GM21390 (cell line): ENCODE results near the gene TSBP1.
"Not testable (repeated sequence)": the region's sequence is repeated elsewhere in the genome, so short reads cannot be mapped to it uniquely, and the experiment has no call there.

Source experiments
- ATAC-seq: cut with Tn5 transposase; IDR thresholded peaks from one replicate; pipeline ENCODE4 v1.9.1; 2021; ENCODE audit not compliant: unreplicated experiment

TSBP1 gene

DNA sequence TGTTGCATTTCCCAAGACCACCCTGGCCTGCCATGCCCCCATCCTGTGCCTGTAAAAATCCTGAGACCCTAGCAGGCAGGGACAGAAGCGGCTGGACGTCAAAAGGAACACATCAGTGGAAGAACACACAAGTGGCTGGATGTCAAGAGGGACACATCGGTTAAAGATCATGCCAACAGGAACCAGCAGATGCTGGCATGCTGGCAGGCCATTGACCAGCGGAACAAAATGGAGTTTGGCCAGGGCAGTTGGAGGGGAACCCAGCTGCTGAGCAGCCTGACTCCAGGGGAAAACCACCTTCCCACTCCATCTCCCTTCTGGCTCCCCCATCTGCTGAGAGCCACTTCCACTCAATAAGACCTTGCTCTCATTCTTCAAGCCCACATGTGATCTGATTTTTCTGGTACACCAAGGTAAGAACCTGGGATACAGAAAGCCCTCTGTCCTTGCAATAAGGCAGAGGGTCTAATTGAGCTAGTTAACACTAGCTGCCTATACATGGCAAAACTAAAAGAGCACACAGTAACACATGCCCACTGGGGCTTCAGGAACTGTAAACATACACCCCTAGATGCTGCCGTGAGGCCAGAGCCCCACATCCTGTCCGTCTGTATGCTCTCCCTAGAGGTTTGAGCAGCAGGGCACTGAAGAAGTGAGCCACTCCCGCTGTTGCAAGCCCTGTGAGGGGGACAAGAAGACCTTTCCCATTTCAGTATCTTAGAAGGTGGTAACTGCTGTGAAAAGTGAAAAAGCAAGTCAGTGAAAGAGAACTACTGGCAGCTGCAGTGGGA, 4.2 kb upstream of the TSBP1 start:
- ATAC-seq, result no peak

DNA sequence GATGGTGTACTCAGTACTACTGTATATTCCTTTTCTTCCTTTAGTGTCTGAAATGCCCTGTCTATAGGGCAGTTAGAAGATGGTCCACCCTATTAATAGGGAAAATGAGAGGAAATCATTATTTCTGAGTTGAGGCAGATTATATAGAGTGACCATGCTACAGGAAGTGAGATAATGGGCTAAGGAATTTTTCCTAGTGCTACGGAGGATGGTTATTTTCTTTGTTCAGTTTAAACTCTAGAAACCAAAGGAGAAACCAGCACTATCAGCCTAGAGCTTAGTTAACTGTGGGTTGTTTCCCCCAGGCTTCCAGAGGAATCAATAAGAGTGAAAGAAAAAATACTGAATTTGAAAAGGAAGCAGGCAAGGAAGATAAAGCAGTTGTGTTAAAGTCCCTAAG, 474 bp downstream of the TSBP1 start:
- no peak for ATAC-seq

DNA sequence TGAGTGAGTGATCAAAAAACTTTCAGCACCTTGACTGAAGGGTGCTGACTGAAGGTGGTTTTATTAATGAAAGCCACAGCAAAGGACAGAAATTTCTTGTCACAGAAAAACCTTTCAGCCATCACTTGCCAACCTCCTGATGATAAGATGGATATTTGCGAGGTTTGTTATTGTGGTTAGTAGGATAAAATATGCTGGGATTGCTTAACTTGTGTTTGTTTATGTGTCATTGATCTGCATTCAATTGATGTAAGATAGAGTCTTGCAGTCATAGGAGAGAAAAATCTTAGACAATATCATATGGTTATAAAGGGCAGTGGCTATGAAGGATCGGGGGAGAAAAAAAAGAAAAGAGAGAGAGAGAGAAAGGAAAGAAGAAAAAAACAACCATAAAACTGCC, 1.2 kb downstream of the TSBP1 start:
- no peak for ATAC-seq

DNA sequence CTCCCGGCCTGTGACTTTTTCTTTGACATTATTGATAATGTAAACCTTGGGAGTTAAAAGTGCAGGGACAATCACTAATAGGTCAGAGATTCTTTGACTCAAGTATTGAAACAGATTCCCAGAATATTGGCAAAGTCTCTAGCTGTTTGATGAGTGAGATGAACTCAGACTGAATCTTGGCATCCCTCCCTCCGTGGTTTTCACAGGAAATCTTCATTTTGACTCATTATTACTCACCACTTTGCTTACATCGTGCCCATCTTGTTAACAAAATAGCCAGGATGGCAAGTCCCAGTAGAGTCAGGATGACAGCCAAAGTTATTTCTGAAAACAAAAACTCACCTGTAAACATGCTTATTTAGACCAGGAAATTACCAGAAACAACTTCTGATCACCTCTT, 2.0 kb downstream of the TSBP1 start:
- no peak for ATAC-seq

DNA sequence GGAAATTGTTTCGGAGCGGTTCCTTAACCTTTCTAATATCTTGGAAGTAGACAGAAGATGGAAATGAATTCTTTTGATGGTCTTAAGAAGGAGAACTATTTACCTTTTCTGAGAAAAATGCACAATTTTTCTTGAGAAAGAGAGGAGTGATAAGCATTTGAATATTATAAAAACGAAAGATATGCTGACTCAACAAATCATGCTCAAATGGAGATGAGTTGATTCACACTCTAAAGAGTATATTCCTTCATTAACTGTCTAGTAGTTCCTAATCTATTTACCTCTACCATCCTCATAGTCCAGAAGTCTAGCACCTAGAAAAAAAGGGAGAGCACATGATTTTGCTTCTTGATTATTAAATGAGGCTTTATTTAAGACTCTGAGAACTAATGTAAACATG, 4.1 kb downstream of the TSBP1 start:
- ATAC-seq, result no peak

DNA sequence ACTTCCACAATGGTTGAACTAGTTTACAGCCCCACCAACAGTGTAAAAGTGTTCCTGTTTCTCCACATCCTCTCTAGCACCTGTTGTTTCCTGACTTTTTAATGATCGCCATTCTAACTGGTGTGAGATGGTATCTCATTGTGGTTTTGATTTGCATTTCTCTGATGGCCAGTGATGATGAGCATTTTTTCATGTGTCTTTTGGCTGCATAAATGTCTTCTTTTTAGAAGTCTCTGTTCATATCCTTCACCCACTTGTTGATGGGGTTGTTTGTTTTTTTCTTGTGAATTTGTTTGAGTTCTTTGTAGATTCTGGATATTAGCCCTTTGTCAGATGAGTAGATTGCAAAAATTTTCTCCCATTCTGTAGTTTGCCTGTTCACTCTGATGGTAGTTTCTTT, 12.5 kb downstream of the TSBP1 start:
- ATAC-seq, result not testable (repeated sequence)

DNA sequence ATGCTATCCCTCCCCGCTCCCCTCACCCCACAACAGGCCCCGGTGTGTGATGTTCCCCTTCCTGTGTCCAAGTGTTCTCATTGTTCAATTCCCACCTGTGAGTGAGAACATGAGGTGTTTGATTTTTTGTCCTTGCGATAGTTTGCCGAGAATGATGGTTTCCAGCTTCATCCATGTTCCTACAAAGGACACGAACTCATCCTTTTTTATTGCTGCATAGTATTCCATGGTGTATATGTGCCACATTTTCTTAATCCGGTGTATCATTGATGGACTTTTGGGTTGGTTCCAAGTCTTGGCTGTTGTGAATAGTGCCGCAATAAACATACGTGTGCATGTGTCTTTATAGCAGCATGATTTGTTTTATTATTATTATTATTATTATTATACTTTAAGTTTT, 13.2 kb downstream of the TSBP1 start:
- not testable (repeated sequence) for ATAC-seq

DNA sequence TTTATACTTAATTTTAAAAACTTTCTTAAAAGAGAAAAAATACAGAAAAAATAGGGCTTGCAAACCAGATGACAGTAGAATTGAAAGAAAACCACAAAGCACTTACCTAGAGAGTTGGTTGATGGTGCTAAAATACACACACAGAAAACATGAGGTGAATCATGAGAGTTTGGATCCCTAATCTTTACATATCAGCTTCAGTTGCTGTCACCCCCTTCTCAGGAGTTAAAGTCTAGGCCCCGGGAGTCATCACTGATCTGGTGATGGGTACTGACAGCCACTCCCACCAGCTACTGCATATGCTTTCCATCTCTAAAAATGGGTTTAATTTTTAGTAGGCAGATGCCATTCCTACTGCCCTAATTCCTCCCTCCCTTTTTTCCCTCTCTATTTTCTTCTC, 16.7 kb downstream of the TSBP1 start:
- ATAC-seq, result no peak

DNA sequence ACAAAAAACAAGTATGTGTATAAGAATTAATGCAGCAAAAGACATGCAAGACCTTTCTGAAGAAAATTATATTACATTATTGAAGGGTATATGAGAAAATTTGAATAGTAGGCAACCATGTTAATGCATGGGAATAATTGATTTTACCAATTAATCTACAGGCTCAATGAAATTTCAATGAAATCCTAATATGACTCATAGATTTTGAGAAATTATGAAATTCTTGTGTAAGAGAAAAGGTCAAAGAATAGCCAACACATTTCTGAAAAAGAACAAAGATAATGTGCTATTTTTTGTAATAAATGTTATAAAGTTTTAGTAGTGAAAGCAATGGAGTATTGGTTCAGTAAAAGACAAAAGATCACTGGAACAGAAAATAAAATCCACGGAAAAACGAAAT, 18.4 kb downstream of the TSBP1 start:
- ATAC-seq, result no peak

DNA sequence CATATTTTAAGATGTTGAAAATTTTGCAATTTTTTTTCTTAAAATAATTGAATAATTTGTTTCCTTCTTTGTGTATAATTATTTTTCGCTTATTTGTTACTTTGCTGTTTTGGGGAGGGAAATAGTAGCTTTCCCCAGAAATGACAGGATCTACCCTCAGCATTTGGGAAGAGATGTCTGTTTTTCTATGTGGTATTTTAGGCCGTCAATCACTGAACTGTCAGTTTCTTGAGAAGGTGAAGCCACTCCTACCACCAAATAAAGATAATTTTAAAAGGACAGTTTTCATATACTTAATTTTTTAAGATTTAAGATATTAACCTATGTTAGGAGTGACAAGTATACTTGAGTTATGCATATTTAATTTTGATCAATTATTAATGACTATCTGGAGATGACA, 31.5 kb downstream of the TSBP1 start:
- ATAC-seq, result no peak

DNA sequence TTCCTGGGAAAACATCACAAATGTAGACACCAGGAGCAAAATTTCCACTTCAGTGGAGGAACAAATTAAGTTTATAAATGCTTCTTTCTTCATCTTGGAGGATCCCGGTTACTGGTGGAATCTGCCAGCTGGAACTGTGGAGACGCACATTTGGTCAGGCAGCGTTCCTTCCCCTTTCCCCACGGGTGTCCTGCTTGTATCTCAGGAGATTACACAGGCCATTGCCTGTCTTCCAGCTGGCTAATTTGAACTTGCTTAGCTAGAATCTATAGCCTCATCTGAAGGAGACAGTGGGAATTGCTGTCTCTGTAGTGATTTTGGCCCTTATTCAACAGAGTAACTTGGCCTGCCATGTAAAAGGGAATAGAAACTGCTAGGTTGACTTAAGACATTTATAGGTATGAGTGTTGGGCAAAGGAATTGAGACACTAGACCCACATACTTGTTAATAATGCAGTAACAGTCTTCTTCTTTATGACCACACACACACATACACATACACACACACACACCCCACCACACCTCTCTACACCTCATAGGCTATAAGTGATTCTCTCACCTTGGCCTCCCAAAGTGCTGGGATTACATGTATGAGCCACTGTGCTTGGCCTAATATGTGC, 34.4 kb downstream of the TSBP1 start:
- no peak for ATAC-seq

DNA sequence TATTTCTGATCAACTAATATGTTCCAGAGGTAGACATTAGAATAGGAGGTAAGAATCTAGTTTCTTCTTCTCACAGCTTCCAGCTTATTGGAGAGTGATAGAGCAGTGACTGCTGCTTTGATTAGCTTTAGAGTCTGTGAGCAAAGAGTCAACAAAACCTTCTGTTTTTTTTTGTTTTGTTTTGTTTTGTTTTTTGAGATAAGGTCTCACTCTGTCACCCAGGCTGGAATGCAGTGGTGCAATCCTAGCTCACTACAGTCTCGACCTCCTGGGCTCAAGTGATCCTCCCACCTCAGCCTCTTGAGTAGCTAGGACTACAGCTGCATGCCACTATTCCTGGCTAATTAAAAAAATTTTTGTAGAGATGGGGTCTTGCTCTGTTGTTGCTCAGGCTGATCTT, 39.3 kb downstream of the TSBP1 start:
- ATAC-seq, result no peak

DNA sequence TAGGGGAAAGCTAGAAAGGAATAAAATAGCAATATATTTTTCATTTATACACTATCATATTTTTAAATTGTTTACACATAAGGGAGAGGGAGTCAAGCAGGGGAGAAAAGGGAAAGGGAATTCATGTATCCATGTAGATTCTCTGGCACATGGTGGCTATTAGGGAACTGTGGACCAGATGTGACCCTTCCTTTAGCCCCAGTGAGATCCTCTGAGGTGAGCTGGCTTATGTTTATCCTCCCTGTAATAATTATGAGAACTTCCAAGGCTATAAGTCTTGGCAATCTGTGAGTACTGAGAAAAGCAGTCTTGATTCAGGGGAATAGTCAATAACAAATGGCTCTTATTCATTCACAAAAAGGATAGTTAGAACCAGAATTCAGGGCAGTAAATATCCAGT, 42.6 kb downstream of the TSBP1 start:
- no peak for ATAC-seq

DNA sequence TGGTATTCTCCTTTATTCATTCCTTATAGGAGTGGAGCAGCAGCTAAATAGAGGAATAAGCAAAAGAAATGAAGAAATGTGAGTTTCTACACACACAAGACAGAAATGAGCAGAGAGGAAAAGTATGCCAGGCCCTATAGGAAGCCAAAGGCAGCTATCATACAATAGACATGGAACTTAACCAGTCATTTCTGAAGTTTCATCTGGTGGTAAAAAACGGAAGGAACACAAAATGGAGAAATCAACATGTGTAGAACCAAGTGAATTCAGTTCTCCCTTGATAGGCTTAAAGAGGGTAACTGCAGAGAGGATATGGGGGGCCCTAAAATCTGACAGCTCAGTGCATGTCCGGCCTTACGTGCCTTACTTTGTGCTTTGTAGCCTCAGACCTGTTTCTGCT, 44.6 kb downstream of the TSBP1 start:
- ATAC-seq, result no peak

DNA sequence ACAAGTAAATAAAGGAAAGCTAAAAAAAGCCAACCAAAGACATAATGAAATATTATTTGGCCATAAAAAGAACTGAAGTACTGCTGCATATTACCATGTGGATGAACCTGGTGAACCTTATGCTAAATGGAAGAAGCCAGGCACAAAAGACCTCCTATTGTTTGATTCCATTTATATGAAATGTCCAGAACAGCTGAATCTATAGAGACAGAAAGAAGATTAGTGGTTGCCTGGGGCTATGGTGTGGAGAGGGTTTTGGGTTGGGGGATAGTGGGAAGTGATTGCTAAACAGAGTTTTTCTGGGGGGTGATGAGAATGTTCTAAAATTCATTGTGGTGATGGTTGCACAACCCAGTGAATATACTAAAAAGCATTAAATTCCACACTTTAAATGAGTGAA, 53.2 kb downstream of the TSBP1 start:
- ATAC-seq, result no peak

DNA sequence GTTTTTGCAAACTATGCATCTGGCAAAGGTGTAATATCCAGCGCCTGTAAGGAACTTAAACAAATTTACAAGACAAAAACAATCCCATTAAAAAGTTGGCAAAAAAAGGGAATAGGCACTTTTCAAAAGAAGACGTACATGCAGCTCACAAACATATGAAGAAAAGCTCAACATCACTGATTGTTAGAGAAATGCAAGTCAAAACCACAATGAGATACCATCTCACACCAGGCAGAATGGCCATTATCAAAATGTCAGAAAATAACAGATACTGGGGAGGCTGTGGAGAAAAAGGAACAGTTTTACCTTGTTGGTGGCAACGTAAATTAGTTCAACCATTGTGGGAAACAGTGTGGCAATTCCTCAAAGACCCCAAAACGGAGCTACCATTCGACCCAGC, 54.2 kb downstream of the TSBP1 start:
- ATAC-seq, result no peak

DNA sequence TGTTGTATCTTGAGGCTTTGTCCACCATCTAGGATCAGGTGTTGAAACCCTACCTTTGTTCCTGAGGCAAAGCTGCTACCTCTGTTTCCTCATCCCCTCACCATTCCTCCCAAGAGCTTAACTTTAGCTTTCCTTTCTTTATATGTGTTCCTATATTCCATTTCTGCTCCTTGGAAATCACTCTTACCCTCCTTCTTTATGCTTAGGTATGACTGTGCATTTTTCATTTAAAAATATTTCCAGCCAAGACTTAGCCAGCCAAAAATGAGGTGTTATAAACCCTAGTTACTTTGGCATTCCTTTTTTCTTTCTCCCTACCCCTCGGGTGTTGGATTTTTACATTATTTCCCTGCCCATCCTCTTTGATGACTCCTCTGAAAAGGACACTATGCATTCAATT, 57.7 kb downstream of the TSBP1 start:
- no peak for ATAC-seq

DNA sequence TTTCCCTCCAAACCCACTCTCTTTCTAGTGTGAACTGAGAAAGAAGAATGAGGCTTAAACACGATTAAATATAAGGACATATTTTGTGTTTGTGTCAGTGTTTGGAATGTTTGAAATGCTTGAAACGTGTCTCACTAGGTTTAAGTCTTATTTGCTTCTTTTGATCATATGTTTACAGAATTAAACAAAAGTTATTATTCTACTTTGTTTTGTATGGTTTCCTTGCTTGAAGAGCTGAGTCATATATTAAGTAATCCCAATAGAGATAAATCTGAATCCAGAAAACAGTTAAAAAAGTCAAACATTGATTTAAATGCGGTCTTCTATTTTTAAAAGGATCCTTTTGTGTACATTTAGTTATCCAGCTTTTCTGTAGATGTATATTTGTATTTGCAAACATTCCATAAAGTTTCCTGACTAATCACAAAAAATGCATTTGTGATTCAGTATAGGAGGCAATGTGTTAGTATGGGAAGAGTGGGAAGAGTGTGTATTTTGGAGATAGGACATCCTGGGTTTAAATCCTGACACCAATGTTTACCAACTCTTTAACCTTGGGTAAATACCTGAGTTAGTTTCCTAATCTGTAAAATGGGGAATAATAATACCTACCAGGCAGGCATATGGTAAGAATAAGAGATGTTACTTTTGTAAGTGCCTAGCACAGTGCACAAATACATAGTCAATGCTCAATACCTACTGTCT, 72.9 kb downstream of the TSBP1 start:
- no peak for ATAC-seq

DNA sequence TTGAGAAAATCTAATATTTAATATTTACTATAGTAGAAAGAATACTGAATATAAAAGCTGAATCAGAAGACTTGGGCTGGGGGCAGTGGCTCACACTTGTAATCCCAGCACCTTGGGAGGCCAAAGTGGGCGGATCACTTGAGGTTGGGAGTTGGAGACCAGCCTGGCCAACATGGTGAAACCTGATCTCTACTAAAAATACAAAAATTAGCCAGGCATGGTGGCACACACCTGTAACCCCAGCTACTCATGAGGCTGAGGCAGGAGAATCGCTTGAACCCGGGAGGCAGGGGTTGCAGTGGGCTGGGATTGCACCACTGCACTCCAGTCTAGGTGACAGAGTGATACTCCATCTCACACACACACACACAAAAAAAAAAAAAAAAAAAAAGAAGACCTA, 76.7 kb downstream of the TSBP1 start:
- ATAC-seq, result not testable (repeated sequence)

DNA sequence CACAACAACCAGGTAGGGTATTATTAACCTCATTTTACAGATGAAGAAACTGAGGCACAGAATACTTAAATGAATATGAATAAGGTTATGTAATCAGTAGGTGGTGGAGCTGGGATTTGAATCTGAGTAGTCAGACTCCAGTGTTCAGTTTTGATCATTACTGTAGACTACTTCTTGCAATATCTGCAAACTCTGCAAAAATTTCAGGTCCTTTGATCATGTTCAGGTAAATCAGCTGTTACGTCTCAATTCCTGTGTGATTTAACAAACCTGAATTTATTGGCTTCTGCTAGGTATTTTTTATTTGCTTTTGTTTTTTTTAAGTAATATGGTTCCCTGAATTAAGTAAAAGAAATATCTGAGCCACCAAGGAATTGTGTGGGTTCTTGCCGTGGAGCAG, 77.1 kb downstream of the TSBP1 start:
- ATAC-seq, result no peak

DNA sequence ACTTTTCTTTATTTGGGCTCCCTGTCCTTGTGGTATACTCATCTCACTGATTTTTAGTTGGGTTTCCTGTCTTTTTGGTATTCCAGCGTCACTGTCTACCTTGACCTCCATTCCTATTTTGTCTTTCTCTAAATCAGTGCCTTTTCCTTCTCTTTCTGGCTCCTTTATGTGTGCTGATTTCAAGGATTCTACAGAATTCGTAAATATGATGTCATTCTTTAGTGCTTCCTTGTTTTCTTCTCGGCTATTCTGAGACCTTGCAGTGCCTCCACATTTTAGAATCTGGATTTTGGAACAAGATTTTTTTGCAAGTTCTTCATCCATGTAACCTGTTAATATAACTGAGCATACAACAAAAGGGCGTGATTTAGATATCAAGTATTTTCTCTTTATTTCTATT, 78.0 kb downstream of the TSBP1 start:
- no peak for ATAC-seq

DNA sequence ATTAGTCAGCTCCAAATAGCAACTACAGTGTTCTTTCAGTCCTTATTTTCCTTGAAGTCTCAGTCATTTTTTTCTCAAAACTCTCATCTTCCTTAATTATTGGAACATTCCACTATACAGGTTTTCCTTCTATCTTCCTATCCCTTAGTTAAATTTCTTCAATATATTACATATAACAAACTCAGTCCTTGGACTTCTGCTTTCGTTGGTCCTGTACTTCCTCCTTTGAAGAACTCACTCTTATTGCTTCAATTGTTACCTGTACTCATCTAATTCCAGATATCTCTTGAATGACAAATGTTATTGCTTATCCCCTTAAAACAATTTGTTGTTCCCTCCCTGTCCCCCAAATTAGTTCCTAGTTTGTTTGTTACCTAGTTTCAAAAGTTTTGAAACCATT, 80.2 kb downstream of the TSBP1 start:
- no peak for ATAC-seq
